Testis (tissue), 3 donors: Measurements from ENCODE around the gene KCNAB2. TPM values are rescaled to one million over a fixed set of nuclear protein-coding genes. Genes with fewer than 3 reads are reported as not detected.

Source experiments
- DNase-seq: peaks from one replicate; pipeline ENCODE4 v3.0.0-alpha.2; 2019
- H3K27ac ChIP-seq, 2 donors: fragments of 200-600 bp; sonication (generic); one replicate each; pipeline ENCODE4 v1.5.1; 2019
- H3K27me3 ChIP-seq: fragments of 200-600 bp; sonication (generic); one replicate; pipeline ENCODE4 v1.5.1; 2019
- H3K36me3 ChIP-seq: fragments of 200-600 bp; sonication (generic); one replicate; pipeline ENCODE4 v1.5.1; 2017; ENCODE audit warnings: low read depth; ENCODE audit errors: missing control alignments
- H3K4me1 ChIP-seq: fragments of 200-600 bp; sonication (generic); one replicate; pipeline ENCODE4 v1.5.1; 2019
- H3K4me3 ChIP-seq, 2 donors: fragments of 200-600 bp; sonication (generic); one replicate each; pipeline ENCODE4 v1.5.1; 2017 to 2019
- H3K9me3 ChIP-seq: fragments of 200-600 bp; sonication (generic); one replicate; pipeline ENCODE4 v1.5.1; 2017
- CTCF ChIP-seq, 3 experiments: fragments of 450-650 bp in 2 of 3; fragments of 200-600 bp in 1 of 3; sonication (generic) in 1 of 3; IDR thresholded peaks; one replicate each; pipeline ENCODE4 v1.5.1; 2016 to 2019; ENCODE audit warnings: antibody characterized with exemption in 3 of 3, mild to moderate bottlenecking in 2 of 3, moderate library complexity in 1 of 3
- POLR2A ChIP-seq: fragments of 450-650 bp; IDR thresholded peaks from one replicate; pipeline ENCODE4 v1.6.1; 2017; ENCODE audit warnings: antibody characterized with exemption, mild to moderate bottlenecking, moderate library complexity
- WGBS, 2 donors: methylation state at CpG; one replicate each; pipeline ENCODE4 v1.1.5; 2018; 5-methylcytosine and 5-hydroxymethylcytosine counted together
- intact Hi-C: fragments of 100-400 bp; cut with DNase I; formaldehyde crosslinking; loops from one replicate; pipeline ENCODE4 v1.15.1; 2023; ENCODE audit warnings: low total_unique reads
- polyA plus RNA-seq: library from polyadenylated mRNA; stranded (reverse); fragments of 350-450 nt; fragmentation: Illumina TruSeq; extraction: RNeasy Lipid Tissue Mini Kit (QIAGEN cat#74804); gene quantifications from one replicate; pipeline ENCODE4 v1.2.3, GENCODE V29; 2014; ENCODE audit warnings: low read depth, low replicate concordance; ENCODE audit not compliant: insufficient read depth
- total RNA-seq, 2 donors: library from RNA; depleted of rRNA; stranded (reverse); fragments of >200 nt; gene quantifications; one replicate each; pipeline ENCODE4 v1.2.3, GENCODE V29; 2016

The KCNAB2 gene
- total and polyA plus RNA-seq, 3 donors from 2014 or later = 9.0 to 9.8 (median 9.3) TPM

GRCh38 chr1:6048179-6048867 is 2.6 kb downstream of the KCNAB2 start:
- intact Hi-C loops = no loop called here
- Histone ChIP-seq H3K36me3 (no peaks in the 10 kb centered on the region), H3K4me1 (peaks cover 3% of the 10 kb centered on the region), H3K4me3 (no peak overlapping the region), H3K9me3 (no peaks in the 10 kb centered on the region), H3K27ac (no peak overlapping the region), H3K27me3 (no peaks in the 10 kb centered on the region)
- TF ChIP-seq CTCF (IDR thresholded peaks at IDR 0.05) (no peak), POLR2A (no peak)
- DNase-seq = no peak
- WGBS, 2 donors = 95 to 96% methylated on average over 9 to 14 of the region's 14 CpGs

- TF ChIP-seq POLR2A (no peak), CTCF (IDR thresholded peaks at IDR 0.05) (no peak)
- intact Hi-C loops = no loop called here
- H3K27me3 ChIP-seq = no peaks in the 10 kb centered on the region
- H3K9me3 ChIP-seq = no peaks in the 10 kb centered on the region
- H3K27ac ChIP-seq = no peak overlapping the region
- no peaks in the 10 kb centered on the region for H3K36me3 ChIP-seq
- WGBS, 2 donors = 84 to 89% methylated on average over 6 of the region's 6 CpGs
- no peak overlapping the region for H3K4me3 ChIP-seq
- no peak for DNase-seq
- peaks cover 4% of the 10 kb centered on the region for H3K4me1 ChIP-seq
Observed at GRCh38 chr1:6049419-6049818, 3.7 kb downstream of the KCNAB2 start.

- 95 to 97% methylated on average over 10 to 23 of the region's 23 CpGs for WGBS, 2 donors
- intact Hi-C loops = loop anchor here (10.0 kb wide), 1 partner anchor 193 kb away; the partner anchor contains the start of gene HES3
- TF ChIP-seq CTCF (IDR thresholded peaks at IDR 0.05) = no peak
- TF ChIP-seq POLR2A = no peak
- H3K27ac ChIP-seq = no peak overlapping the region
- no peaks in the 10 kb centered on the region for H3K9me3 ChIP-seq
- DNase-seq = no peak
- H3K4me1 ChIP-seq = peaks cover 4% of the 10 kb centered on the region
- H3K36me3 ChIP-seq = no peaks in the 10 kb centered on the region
- no peaks in the 10 kb centered on the region for H3K27me3 ChIP-seq
- H3K4me3 ChIP-seq = no peak overlapping the region
Observed at GRCh38 chr1:6051423-6051822, 5.7 kb downstream of the KCNAB2 start.

- Histone ChIP-seq H3K27ac (no peak overlapping the region), H3K27me3 (no peaks in the 10 kb centered on the region), H3K36me3 (no peaks in the 10 kb centered on the region), H3K9me3 (no peaks in the 10 kb centered on the region), H3K4me1 (peaks cover 4% of the 10 kb centered on the region), H3K4me3 (no peak overlapping the region)
- 22 to 40% methylated on average over 16 of the region's 16 CpGs for WGBS, 2 donors
- peak; percentile 87 for DNase-seq
- peak in 2 of 3 experiments; percentile 48 to 59 for TF ChIP-seq CTCF (IDR thresholded peaks at IDR 0.05)
- no peak for TF ChIP-seq POLR2A
- intact Hi-C loops = loop anchor here (10.0 kb wide), 1 partner anchor 192 kb away; the partner anchor contains the start of gene HES3
Observed at GRCh38 chr1:6052543-6053205, 7.0 kb downstream of the KCNAB2 start.
